Neural crest cell (in vitro differentiated cells): ENCODE measurements around the gene FBXO47. TPM values are rescaled to one million over a fixed set of nuclear protein-coding genes. Genes with fewer than 3 reads are reported as not detected.

Experiments used
- DNase-seq: peaks from one replicate; pipeline ENCODE4 v3.0.0; 2021; ENCODE audit warnings: low read depth, mixed read lengths, low spot score
- H3K27ac Mint-ChIP-seq: one replicate; pipeline ENCODE4 v1.8.0; 2021; ENCODE audit warnings: mild to moderate bottlenecking, mixed read lengths; ENCODE audit not compliant: unreplicated experiment
- H3K27me3 Mint-ChIP-seq: 2 replicates; pipeline ENCODE4 v1.8.0; 2021; ENCODE audit warnings: low read depth, mild to moderate bottlenecking, mixed read lengths
- H3K36me3 Mint-ChIP-seq: 2 replicates; pipeline ENCODE4 v1.8.0; 2021; ENCODE audit warnings: low read depth, mild to moderate bottlenecking, mixed read lengths
- H3K4me1 Mint-ChIP-seq: 2 replicates; pipeline ENCODE4 v1.8.0; 2021; ENCODE audit warnings: mixed read lengths
- H3K4me3 Mint-ChIP-seq: one replicate; pipeline ENCODE4 v1.8.0; 2021; ENCODE audit warnings: mild to moderate bottlenecking, mixed read lengths
- H3K9me3 Mint-ChIP-seq: 2 replicates; pipeline ENCODE4 v1.8.0; 2021; ENCODE audit warnings: mixed read lengths
- CTCF ChIP-seq: fragments of 200-600 bp; sonication (generic); conservative IDR thresholded peaks from 2 replicates; pipeline ENCODE4 v1.5.0; 2021; ENCODE audit warnings: antibody characterized with exemption, mild to moderate bottlenecking
- total RNA-seq: library from RNA; stranded (reverse); gene quantifications from 2 replicates; pipeline ENCODE4 v1.2.1, GENCODE V29; 2021

FBXO47 gene
- total RNA-seq, 1 donor from 2014 or later: not detected

DNA sequence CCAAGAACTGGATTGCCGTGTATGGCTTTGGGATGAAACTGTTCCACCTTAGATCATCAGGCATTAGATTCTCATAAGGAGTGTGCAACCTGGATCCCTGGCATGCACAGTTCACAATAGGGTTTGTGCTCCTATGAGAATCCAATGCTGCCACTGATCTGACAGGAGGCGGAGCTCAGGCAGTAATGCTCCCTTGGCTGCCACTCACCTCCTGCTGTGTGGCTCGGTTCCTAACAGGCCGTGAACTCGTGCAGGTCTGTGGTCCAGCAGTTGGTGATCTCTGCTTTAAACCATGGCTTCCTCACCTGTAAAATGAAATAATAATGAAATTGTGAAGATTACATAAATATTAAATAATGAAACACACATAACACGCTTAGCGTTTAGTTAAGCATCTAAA lies 45.5 kb upstream of the FBXO47 start:
- Mint-ChIP-seq H3K4me1 (no peaks in the 10 kb centered on the region), H3K9me3 (no peaks in the 10 kb centered on the region), H3K27me3 (peaks cover 10% of the 10 kb centered on the region), H3K4me3 (no peak overlapping the region), H3K27ac (no peak overlapping the region), H3K36me3 (no peaks in the 10 kb centered on the region)
- TF ChIP-seq CTCF: no peak
- DNase-seq: no peak

GRCh38 chr17:39011907-39012468 lies 44.8 kb upstream of the FBXO47 start:
- DNase-seq: no peak
- peak; percentile 42 for TF ChIP-seq CTCF
- Mint-ChIP-seq H3K27me3 (peaks cover 10% of the 10 kb centered on the region), H3K4me1 (no peaks in the 10 kb centered on the region), H3K4me3 (no peak overlapping the region), H3K36me3 (no peaks in the 10 kb centered on the region), H3K27ac (no peak overlapping the region), H3K9me3 (no peaks in the 10 kb centered on the region)

GRCh38 chr17:39009581-39010001 lies 42.4 kb upstream of the FBXO47 start:
- Mint-ChIP-seq H3K27me3 (peaks cover 10% of the 10 kb centered on the region), H3K36me3 (no peaks in the 10 kb centered on the region), H3K4me1 (peaks cover 1% of the 10 kb centered on the region), H3K9me3 (no peaks in the 10 kb centered on the region), H3K4me3 (no peak overlapping the region), H3K27ac (no peak overlapping the region)
- no peak for TF ChIP-seq CTCF
- DNase-seq: no peak

- Mint-ChIP-seq H3K4me1 (peaks cover 7% of the 10 kb centered on the region), H3K27me3 (peaks cover 10% of the 10 kb centered on the region), H3K4me3 (no peak overlapping the region), H3K36me3 (no peaks in the 10 kb centered on the region), H3K27ac (no peak overlapping the region), H3K9me3 (no peaks in the 10 kb centered on the region)
- DNase-seq: no peak
- no peak for TF ChIP-seq CTCF
These were observed 41.4 kb upstream of the FBXO47 start for GRCh38 chr17:39008633-39009032.

GRCh38 chr17:39002991-39003715 lies 36.0 kb upstream of the FBXO47 start:
- peaks cover 6% of the 10 kb centered on the region for H3K9me3 Mint-ChIP-seq
- peaks cover 26% of the 10 kb centered on the region for H3K4me1 Mint-ChIP-seq
- no peak for DNase-seq
- no peak for TF ChIP-seq CTCF
- H3K27ac Mint-ChIP-seq: peak overlapping the region; percentile 12
- H3K4me3 Mint-ChIP-seq: no peak overlapping the region
- H3K27me3 Mint-ChIP-seq: no peaks in the 10 kb centered on the region
- H3K36me3 Mint-ChIP-seq: no peaks in the 10 kb centered on the region
